Measurements from ENCODE around the gene PPP1R3E. TPM values are rescaled to one million over a fixed set of nuclear protein-coding genes. Genes with fewer than 3 reads are reported as not detected.
"Not testable (repeated sequence)": the region's sequence is repeated elsewhere in the genome, so short reads cannot be mapped to it uniquely, and the experiment has no call there.

PPP1R3E gene
- total RNA-seq, 2 donors from 2014 or later, result 7.6 to 12.6 TPM

DNA sequence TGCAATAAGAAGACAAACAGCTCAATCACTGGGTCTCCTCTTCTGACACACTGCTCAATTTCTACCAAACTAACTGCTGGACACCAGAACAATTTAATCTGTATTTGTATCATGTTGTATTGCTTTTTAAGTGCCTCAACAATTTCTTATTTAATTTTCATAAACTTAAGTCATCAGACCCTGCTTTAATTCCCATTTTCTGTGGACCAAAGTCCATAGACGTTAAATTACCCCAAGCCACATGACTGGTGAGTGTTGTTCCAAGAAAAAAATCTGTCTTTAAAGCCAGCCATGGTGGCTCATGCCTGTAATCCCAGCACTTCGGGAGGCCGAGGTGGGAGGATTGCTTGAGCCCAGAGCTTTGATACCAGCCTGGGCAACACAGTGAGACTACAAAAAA is 25.5 kb downstream of the PPP1R3E start:
- no peaks in the 10 kb centered on the region for H3K27me3 ChIP-seq
- TF ChIP-seq, protein P1, sequence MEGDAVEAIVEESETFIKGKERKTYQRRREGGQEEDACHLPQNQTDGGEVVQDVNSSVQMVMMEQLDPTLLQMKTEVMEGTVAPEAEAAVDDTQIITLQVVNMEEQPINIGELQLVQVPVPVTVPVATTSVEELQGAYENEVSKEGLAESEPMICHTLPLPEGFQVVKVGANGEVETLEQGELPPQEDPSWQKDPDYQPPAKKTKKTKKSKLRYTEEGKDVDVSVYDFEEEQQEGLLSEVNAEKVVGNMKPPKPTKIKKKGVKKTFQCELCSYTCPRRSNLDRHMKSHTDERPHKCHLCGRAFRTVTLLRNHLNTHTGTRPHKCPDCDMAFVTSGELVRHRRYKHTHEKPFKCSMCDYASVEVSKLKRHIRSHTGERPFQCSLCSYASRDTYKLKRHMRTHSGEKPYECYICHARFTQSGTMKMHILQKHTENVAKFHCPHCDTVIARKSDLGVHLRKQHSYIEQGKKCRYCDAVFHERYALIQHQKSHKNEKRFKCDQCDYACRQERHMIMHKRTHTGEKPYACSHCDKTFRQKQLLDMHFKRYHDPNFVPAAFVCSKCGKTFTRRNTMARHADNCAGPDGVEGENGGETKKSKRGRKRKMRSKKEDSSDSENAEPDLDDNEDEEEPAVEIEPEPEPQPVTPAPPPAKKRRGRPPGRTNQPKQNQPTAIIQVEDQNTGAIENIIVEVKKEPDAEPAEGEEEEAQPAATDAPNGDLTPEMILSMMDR (IDR thresholded peaks at IDR 0.05), result no peak
- H3K36me3 ChIP-seq, result no peaks in the 10 kb centered on the region
- no peaks in the 10 kb centered on the region for H3K4me1 ChIP-seq
- H3K9me3 ChIP-seq, result no peaks in the 10 kb centered on the region
- intact Hi-C loops (cut with DNase I), result no loop called here
- H3K9ac ChIP-seq (ENCODE audit: low read depth in 2 of 2, low read length in 2 of 2), result no peak overlapping the region
- no peak for DNase-seq
- no peak overlapping the region for H3K27ac ChIP-seq
- H3K4me3 ChIP-seq, result no peak overlapping the region

DNA sequence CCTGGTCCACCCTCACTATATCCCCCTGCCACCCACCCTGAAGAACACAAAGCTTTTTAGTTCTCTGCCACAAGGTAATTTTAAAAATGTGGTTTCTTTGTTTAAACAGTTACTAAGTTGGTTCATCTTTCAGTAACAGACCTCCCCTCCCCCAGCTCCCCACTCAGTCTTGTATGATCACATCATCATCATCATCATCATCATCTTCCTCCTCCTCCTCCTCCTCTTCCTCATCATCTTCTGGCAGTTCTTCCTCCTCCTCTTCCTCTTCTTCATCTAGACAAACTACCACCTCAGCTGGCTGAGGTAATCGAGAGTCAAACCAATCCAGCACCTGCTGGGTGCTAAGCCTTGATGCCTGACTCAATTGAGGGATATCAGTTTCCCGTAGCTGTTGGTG is 27.2 kb downstream of the PPP1R3E start:
- intact Hi-C loops (cut with DNase I), result no loop called here
- no peaks in the 10 kb centered on the region for H3K36me3 ChIP-seq
- H3K27ac ChIP-seq, result no peak overlapping the region
- H3K9ac ChIP-seq (ENCODE audit: low read depth in 2 of 2, low read length in 2 of 2), result no peak overlapping the region
- no peak for DNase-seq
- no peaks in the 10 kb centered on the region for H3K27me3 ChIP-seq
- H3K9me3 ChIP-seq, result no peaks in the 10 kb centered on the region
- TF ChIP-seq, protein P1 (IDR thresholded peaks at IDR 0.05), result no peak
- no peak overlapping the region for H3K4me3 ChIP-seq
- H3K4me1 ChIP-seq, result no peaks in the 10 kb centered on the region

DNA sequence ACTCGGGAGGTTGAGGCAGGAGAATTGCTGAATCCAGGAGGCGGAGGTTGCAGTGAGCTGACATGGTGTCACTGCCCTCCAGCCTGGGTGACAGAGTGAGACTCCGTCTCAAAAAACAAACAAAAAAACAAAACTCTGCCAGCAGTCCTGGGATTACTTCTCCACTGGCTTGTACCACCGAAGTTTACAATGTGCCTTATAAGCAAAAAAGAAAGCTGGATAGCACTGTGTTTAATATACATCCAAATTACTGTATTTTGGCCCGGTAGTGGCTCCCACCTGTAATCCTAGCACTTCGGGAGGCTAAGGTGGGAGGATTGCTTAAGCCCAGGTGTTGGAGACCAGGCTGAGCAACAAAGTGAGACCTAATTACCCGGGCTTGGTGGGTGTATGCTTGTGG is 33.5 kb downstream of the PPP1R3E start:
- DNase-seq, result no peak
- no peak overlapping the region for H3K27ac ChIP-seq
- no peak overlapping the region for H3K4me3 ChIP-seq
- H3K27me3 ChIP-seq, result no peaks in the 10 kb centered on the region
- TF ChIP-seq, protein P1 (IDR thresholded peaks at IDR 0.05), result no peak
- H3K9ac ChIP-seq (ENCODE audit: low read depth in 2 of 2, low read length in 2 of 2), result no peak overlapping the region
- intact Hi-C loops (cut with DNase I), result loop anchor here (5.0 to 10.0 kb wide), 2 partner anchors 56 to 113 kb away; partner anchors contain the start of gene PABPN1
- H3K4me1 ChIP-seq, result no peaks in the 10 kb centered on the region
- no peaks in the 10 kb centered on the region for H3K9me3 ChIP-seq
- no peaks in the 10 kb centered on the region for H3K36me3 ChIP-seq

DNA sequence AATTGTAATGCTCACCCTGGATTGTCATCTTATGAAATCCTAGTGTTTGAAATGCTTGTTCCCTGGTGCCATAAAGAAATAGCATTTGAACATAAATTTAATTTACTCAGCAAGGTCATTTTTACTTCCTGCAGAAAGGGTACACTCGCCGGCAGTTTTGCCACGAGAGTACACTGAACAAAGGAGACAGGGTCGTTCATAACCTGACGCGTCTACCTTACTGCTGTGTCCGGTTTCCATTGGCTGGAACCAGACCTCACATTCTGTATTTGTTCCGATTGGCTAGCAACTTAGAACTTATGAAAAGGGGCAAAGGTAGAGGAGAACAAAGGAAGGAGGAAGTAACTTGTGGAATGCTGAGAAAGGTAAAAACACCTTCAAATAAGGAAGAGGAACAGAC is 41.8 kb downstream of the PPP1R3E start:
- not testable (repeated sequence) for H3K9me3 ChIP-seq; H3K4me1 ChIP-seq; H3K36me3 ChIP-seq; H3K4me3 ChIP-seq; H3K9ac ChIP-seq (ENCODE audit: low read depth in 2 of 2, low read length in 2 of 2); H3K27me3 ChIP-seq
- DNase-seq, result peak; percentile 50
- intact Hi-C loops (cut with DNase I), result loop anchor here (10.0 kb wide), 1 partner anchor 64 kb away; the partner anchor contains the start of gene PABPN1
- H3K27ac ChIP-seq, result peak overlapping the region; percentile 10

DNA sequence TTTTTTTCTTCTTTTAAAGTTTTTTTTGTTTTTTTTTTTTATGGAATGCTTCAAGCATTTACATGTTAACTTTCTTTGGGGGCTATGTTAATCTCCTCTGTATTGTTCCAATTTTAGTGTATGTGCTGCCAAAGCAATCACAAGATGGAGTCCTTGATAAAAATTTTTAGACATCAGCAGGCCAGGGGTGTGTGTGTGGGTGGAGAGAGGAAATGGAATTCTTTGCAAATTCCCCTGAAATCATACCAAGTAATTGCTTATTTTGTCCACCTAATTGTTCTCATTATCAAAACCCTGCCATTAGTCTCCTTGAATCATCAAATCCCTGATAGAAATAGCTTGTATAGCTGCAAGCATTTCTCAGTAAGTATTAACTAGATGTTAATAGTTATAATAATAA is 43.2 kb downstream of the PPP1R3E start:
- TF ChIP-seq, protein P1 (IDR thresholded peaks at IDR 0.05), result no peak
- intact Hi-C loops (cut with DNase I), result no loop called here
- no peak overlapping the region for H3K27ac ChIP-seq
- no peak overlapping the region for H3K4me3 ChIP-seq
- no peaks in the 10 kb centered on the region for H3K4me1 ChIP-seq
- H3K36me3 ChIP-seq, result no peaks in the 10 kb centered on the region
- no peaks in the 10 kb centered on the region for H3K27me3 ChIP-seq
- no peaks in the 10 kb centered on the region for H3K9me3 ChIP-seq
- DNase-seq, result no peak
- no peak overlapping the region for H3K9ac ChIP-seq (ENCODE audit: low read depth in 2 of 2, low read length in 2 of 2)

DNA sequence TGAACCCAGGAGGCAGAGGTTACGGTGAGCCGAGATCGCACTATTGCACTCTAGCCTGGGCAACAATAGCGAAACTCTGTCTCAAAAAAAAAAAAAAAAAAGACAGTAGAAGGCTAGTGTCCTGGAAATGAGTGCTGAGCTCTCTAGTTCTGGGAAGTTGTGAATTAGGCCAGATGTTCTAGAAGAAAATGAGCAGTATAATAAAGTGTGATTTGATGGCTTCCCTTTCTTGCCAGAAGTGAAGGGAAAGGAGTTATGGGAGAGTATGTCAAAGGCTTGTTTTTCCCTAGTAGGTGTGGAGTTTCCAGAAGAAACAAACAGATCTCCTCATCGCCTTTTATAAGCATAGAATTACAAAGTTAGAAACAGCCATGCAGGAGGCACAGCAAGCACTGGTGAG is 44.4 kb downstream of the PPP1R3E start:
- H3K4me1 ChIP-seq, result no peaks in the 10 kb centered on the region
- no peaks in the 10 kb centered on the region for H3K9me3 ChIP-seq
- no peaks in the 10 kb centered on the region for H3K36me3 ChIP-seq
- H3K27ac ChIP-seq, result no peak overlapping the region
- TF ChIP-seq, protein P1 (IDR thresholded peaks at IDR 0.05), result no peak
- H3K27me3 ChIP-seq, result no peaks in the 10 kb centered on the region
- intact Hi-C loops (cut with DNase I), result no loop called here
- DNase-seq, result no peak
- no peak overlapping the region for H3K9ac ChIP-seq (ENCODE audit: low read depth in 2 of 2, low read length in 2 of 2)
- H3K4me3 ChIP-seq, result no peak overlapping the region
